Endothelial cell of umbilical vein (primary cell): ENCODE results near the gene FRK.

Experiments used
- EZH2 ChIP-seq: IDR thresholded peaks from 2 replicates; pipeline ENCODE4 v1.6.1; 2012; ENCODE audit warnings: borderline replicate concordance, low read depth, mild to moderate bottlenecking, moderate library complexity, low read length, inconsistent platforms; ENCODE audit not compliant: severe bottlenecking
- POLR2A ChIP-seq: IDR thresholded peaks from 2 replicates; pipeline ENCODE4 v1.6.1; 2012; ENCODE audit warnings: low read depth, mild to moderate bottlenecking, control low read depth, low read length
- TF ChIP-seq, protein P1 (sequence below), 2 donors: IDR thresholded peaks; 1 replicate in 1 of 2; 2 replicates in 1 of 2; pipeline ENCODE4 v1.5.1; 2011; ENCODE audit warnings: low read length in 2 of 2, mild to moderate bottlenecking in 2 of 2, moderate library complexity in 2 of 2, control low read depth in 1 of 2, inconsistent platforms in 1 of 2, low read depth in 1 of 2; ENCODE audit not compliant: insufficient read depth in 1 of 2; ENCODE audit errors: extremely low read depth in 1 of 2

DNA sequence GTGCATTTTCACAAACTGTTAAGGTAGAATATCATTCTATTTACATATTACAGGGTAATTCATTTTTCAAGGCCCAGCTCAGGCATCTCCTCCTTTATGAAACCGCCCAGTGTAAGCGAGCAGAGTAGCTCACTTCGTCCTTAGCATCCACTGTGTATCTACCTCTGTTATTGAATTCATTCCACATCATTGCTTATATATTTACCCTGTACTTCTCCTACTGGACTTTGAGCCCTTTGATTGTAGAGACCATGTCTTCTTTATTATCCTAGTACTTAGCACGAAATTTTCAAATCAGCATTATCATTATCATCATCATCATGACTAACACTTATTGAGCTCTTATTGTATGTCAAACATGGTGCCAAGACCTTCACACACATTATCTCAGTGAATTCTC, 76.7 kb downstream of the FRK start:
- TF ChIP-seq, protein P1, sequence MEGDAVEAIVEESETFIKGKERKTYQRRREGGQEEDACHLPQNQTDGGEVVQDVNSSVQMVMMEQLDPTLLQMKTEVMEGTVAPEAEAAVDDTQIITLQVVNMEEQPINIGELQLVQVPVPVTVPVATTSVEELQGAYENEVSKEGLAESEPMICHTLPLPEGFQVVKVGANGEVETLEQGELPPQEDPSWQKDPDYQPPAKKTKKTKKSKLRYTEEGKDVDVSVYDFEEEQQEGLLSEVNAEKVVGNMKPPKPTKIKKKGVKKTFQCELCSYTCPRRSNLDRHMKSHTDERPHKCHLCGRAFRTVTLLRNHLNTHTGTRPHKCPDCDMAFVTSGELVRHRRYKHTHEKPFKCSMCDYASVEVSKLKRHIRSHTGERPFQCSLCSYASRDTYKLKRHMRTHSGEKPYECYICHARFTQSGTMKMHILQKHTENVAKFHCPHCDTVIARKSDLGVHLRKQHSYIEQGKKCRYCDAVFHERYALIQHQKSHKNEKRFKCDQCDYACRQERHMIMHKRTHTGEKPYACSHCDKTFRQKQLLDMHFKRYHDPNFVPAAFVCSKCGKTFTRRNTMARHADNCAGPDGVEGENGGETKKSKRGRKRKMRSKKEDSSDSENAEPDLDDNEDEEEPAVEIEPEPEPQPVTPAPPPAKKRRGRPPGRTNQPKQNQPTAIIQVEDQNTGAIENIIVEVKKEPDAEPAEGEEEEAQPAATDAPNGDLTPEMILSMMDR (IDR thresholded peaks at IDR 0.05; ENCODE audit: extremely low read depth in 1 of 2, insufficient read depth in 1 of 2, low read depth in 1 of 2, low read length in 2 of 2) = no peak
- TF ChIP-seq POLR2A (no peak), EZH2 (no peak)
